LNCaP clone FGC (cell line): Measurements from ENCODE around the gene CD3D.

Experiments
- DNase-seq: peaks from one replicate; pipeline ENCODE4 v3.0.0-alpha.2; 2011; ENCODE audit warnings: low read depth
- H3K4me3 ChIP-seq: 2 replicates; pipeline ENCODE4 v1.5.1; 2011; ENCODE audit warnings: mild to moderate bottlenecking, low read depth, low read length, control low read depth
- CTCF ChIP-seq: IDR thresholded peaks from 2 replicates; pipeline ENCODE4 v1.5.1; 2012; ENCODE audit warnings: mild to moderate bottlenecking; ENCODE audit not compliant: control insufficient read depth, insufficient read depth; ENCODE audit errors: extremely low read depth

Gene CD3D

GRCh38 chr11:118373871-118374270 is 31.4 kb upstream of the CD3D start:
- TF ChIP-seq CTCF = no peak
- DNase-seq = no peak
- H3K4me3 ChIP-seq = no peak overlapping the region

- no peak for DNase-seq
- no peak for TF ChIP-seq CTCF
- no peak overlapping the region for H3K4me3 ChIP-seq
These were observed 30.8 kb upstream of the CD3D start for GRCh38 chr11:118373263-118373662.

GRCh38 chr11:118370774-118371173 is 28.3 kb upstream of the CD3D start:
- no peak for TF ChIP-seq CTCF
- DNase-seq = peak; percentile 21
- H3K4me3 ChIP-seq = no peak overlapping the region

GRCh38 chr11:118366287-118366686 is 23.8 kb upstream of the CD3D start:
- peak; percentile 97 for DNase-seq
- no peak for TF ChIP-seq CTCF
- H3K4me3 ChIP-seq = no peak overlapping the region

GRCh38 chr11:118364956-118365615 is 22.6 kb upstream of the CD3D start:
- DNase-seq = no peak
- H3K4me3 ChIP-seq = no peak overlapping the region
- TF ChIP-seq CTCF = no peak

GRCh38 chr11:118359295-118359958 is 16.9 kb upstream of the CD3D start, which contains the start of gene UBE4A:
UBE4A (plus strand) TSS chr11:118359600; CDS start chr11:118365081, 5,481 bp downstream.
- H3K4me3 ChIP-seq = peak within 1 kb of the TSS; percentile 94
- TF ChIP-seq CTCF = no peak
- peak; percentile 81 for DNase-seq
